Measurements from ENCODE around the gene PTPRN2.
A peak's percentile ranks its signal among the peaks of the same experiment; 100 is the strongest.

PTPRN2 gene

GRCh38 chr7:158581440-158582088 is 6.1 kb downstream of the PTPRN2 start:
- peak overlapping the region; percentile 53 for H3K27ac ChIP-seq
- DNase-seq (ENCODE audit: low read depth, low spot score): peak; percentile 26

DNA sequence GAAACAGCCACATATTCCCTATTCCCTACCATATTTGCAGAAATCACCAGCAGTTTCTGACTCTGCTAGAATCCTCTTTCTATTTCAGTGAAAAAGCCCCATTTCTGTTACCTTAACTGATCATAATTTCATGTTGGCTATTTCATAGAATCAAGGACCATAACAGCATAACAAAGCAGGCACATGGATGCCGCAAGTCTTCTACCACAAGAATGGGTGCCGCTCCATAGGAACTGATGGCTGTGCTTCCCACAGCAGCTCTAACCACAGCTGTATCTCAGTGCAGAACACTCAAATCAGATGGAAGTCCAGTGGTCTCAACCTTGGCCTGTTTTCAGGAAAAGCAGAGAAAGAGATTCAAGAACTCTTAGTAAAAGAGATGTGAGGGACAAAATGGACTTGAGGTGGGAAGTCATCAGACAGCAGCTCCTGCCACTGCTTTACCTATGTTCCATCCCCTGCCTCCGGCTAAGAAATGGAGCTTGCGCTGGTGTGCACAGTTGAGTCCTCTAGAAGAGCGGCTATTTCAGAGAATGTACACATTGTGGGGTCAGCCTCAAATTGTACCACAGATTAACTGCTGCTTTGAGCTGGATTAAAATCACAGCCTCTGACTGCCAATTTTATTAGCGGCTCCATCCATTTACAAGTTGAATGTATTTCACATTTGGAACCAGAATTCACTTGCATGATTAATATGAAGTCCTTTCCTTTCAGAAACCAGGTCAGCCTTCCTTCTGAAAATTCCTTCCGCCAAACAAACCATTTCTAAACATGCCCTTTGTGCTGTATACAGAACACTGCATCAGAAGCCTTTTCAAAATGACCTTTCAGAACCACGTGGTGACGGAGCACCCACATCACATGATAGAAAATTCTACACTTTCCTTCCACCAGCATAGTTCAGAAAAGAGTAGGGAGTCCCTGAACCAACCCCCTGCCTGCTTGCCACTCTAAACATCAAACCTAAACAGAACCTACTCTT is 7.7 kb downstream of the PTPRN2 start:
- no peak overlapping the region for H3K27ac ChIP-seq
- no peak for DNase-seq (ENCODE audit: low read depth, low spot score)

DNA sequence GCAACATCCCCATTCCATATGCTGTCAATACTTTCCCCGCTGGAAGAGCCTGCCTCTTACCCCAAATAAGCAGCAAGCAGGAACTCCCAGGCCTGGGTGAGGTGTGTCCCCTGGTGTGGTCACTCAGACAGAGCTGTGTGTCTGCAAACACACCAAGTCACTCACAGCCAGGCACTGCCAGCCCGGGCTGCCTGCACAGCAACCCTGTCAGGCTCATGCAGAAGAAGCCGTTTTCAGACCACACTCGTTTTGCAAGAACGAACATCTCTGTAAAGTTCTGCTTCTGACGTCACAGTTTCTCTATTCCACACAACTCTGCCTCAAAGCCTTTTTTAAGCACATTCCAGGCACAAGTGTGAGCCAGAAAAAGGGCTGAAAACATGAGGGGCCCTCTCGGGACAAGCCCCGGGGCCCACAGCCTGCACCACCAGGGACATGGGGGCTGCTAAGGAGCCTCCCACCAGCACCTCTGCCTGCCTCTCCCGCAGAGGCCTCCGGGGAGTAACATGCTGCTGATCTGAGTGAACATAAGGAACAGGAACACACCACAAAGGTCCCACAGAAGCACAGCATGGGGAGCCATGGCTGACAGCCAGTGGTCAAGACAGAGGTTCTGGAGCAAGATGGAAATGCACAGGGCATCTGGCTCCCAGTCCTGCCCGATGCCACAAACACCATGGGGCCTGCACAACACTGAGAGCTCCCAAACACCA is 11.4 kb downstream of the PTPRN2 start:
- DNase-seq (ENCODE audit: low read depth, low spot score): no peak
- no peak overlapping the region for H3K27ac ChIP-seq

GRCh38 chr7:158574308-158575036 is 13.2 kb downstream of the PTPRN2 start:
- DNase-seq (ENCODE audit: low read depth, low spot score): no peak
- no peak overlapping the region for H3K27ac ChIP-seq

- DNase-seq (ENCODE audit: low read depth, low spot score): no peak
- H3K27ac ChIP-seq: no peak overlapping the region
These were observed 14.3 kb downstream of the PTPRN2 start for GRCh38 chr7:158573310-158573709.

DNA sequence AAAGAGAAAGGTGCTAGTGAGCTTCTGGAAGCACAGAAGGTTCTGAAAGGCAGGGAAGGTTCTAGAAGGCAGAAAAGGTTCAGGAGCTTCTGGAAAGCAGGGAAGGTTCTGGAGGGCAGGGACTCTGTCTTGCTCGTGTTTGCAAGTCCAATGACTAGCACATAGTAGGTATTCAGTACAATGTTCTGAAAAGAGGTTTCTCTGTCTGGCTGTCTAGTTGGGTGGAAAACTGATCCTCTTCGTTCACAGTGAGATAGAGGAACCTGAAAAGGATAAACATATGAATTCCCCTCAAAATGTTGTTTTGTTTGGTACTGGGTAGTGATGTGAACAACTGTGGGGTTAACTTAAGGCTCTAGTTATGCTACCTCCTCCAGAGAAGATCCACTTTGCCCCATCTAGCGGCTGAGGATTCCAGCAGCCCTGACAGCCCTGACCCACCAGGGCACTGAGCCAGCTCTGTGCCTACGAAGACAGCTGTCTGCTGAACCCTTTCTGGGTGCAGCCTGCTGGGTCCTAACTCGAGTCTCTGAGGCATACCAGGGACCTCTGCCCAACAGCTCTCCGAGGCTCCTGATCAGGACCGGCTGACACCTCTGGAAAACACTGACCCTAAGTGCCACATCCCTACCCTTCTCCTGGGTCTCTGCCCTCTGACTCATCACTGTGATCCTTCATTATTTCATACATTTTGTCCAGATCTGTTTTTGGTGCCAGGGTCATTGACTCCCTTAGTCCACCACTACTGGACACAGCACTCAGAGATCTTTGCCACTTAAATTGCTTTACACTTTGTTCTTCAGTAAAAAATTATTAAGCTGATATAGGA is 15.4 kb downstream of the PTPRN2 start:
- DNase-seq (ENCODE audit: low read depth, low spot score): no peak
- no peak overlapping the region for H3K27ac ChIP-seq

GRCh38 chr7:158570449-158571170 is 17.0 kb downstream of the PTPRN2 start:
- no peak for DNase-seq (ENCODE audit: low read depth, low spot score)
- no peak overlapping the region for H3K27ac ChIP-seq

DNA sequence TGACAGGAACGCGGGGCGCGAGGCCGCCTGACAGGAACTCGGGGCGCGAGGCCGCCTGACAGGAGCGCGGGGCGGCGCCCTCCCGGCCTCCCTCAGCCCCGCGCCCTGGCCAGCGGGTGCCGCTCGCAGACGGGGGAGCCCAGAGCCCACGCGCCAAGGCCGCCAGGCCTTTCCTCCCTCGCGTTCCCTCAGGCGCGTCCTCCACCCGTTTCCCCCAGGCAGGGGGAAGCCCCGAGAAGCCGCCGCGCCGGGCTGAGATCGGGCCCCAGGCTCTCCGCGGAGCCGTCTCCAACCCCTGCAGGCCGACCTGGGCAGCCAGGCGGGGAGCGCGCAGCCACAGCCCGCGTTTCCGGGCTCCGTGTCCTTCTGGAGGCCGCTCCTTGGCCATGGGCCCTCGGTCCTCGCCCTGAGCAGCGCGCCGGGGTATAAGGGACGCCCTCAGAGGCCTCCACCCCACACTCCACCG is 17.7 kb downstream of the PTPRN2 start:
- DNase-seq (ENCODE audit: low read depth, low spot score): no peak
- no peak overlapping the region for H3K27ac ChIP-seq

GRCh38 chr7:158568974-158569857 is 18.4 kb downstream of the PTPRN2 start:
- H3K27ac ChIP-seq: no peak overlapping the region
- DNase-seq (ENCODE audit: low read depth, low spot score): no peak

- no peak for DNase-seq (ENCODE audit: low read depth, low spot score)
- no peak overlapping the region for H3K27ac ChIP-seq
These were observed 20.4 kb downstream of the PTPRN2 start for GRCh38 chr7:158567153-158567603.

GRCh38 chr7:158564663-158565035 is 23.0 kb downstream of the PTPRN2 start:
- no peak overlapping the region for H3K27ac ChIP-seq
- no peak for DNase-seq (ENCODE audit: low read depth, low spot score)

GRCh38 chr7:158563911-158564662 is 23.5 kb downstream of the PTPRN2 start:
- no peak overlapping the region for H3K27ac ChIP-seq
- no peak for DNase-seq (ENCODE audit: low read depth, low spot score)

DNA sequence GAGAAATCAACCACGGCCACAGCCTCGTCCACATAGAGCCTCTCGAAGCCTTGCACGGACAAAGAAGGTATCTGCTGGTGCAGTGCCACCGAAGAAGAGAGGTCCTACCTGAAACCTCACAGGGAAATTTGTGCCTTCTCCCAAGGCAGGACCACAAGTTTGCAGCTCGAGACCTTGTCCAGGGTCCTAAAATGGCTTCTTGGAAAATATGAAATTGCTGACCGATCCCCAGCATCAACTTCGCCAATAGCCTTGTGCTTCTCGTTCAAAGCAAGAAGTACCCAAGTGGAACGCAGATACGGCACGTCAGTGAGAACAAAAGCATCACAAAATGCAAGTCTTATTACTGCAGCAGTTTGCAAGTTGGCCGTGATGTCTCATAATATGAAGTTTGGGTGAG is 24.6 kb downstream of the PTPRN2 start:
- DNase-seq (ENCODE audit: low read depth, low spot score): no peak
- no peak overlapping the region for H3K27ac ChIP-seq

DNA sequence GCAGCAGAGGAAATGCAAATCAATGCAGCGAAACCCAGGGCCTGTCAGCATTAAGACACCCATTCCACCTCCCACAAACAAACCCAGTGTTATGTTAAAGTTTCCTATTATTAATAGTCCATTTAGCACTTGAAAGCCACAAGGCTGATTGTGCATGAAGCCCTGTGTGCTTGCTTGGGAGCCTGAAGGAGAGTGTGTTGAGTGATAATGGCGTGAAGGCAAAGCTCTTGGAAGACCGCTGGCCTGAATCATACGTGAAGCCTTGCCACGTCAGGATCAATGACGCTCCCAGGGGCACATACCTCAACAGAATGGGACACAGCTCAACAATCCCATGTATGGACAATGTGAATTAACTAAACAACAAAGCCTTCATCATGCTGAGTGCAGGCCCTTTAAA is 25.1 kb downstream of the PTPRN2 start:
- no peak overlapping the region for H3K27ac ChIP-seq
- DNase-seq (ENCODE audit: low read depth, low spot score): no peak

DNA sequence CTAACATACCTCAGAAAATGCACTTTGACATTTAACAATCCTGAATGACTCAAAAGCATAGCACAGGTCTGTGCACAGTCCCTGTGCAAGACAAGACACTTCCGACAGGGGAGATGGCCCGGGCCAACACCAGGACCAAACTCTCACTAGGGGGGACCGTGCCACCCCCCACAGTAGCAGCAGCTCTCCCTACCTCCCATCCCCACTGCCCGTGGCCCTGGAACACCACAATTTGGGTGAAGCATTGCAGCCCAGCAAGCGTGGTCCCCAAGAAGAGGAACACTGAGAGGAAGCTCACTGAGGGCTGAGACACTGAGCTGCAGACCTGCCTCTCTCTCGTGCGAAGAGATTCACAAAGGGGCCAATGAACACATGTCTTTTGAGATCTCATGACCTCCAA is 26.0 kb downstream of the PTPRN2 start:
- no peak overlapping the region for H3K27ac ChIP-seq
- no peak for DNase-seq (ENCODE audit: low read depth, low spot score)

DNA sequence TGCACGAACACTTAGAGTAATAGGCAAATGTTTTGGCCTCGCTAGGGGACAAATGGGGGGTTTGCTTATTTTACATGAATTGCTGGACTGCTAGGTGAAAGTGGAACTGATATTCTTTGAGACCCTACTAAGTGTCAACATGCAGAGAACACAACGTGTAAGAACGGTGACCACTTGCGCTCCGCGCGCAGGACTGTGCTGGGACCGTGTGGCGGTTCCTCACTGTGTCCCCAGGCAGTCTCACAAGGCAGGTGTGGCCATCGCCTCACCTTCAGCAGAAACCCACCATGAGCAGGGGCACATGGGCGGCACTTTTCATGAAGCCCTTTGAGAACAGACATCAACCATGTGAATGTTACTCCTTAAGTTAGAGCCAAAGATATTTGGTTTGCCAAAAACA is 27.2 kb downstream of the PTPRN2 start:
- no peak for DNase-seq (ENCODE audit: low read depth, low spot score)
- H3K27ac ChIP-seq: no peak overlapping the region

DNA sequence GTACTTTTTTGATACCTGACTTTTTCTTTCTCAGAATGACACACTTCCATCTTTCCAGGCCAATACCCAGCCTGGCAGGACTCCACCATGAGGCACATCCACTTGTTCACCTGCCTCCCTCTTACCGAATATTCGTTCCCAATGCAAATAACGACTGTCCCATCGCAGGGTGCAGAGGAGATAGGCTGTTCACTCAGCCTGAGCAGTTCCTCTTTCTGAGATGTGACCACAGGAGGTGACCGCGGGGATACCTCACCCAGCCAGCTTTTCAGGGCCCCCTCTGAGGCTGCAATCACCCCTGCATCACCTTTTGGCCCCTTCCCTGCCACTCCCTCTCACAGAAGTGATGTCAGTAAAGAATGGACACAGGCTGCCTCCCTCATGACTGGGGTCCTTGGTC is 28.3 kb downstream of the PTPRN2 start:
- H3K27ac ChIP-seq: no peak overlapping the region
- no peak for DNase-seq (ENCODE audit: low read depth, low spot score)

Data from epithelial cell of prostate (primary cell).